Fibroblast of skin of abdomen (primary cell): ENCODE data around the gene BRD8.

Experiments used
- DNase-seq: peaks from one replicate; pipeline ENCODE4 v3.0.0-alpha.2; 2013

BRD8 gene

GRCh38 chr5:138096363-138096762 lies 82.1 kb downstream of the BRD8 start:
- DNase-seq = no peak

DNA sequence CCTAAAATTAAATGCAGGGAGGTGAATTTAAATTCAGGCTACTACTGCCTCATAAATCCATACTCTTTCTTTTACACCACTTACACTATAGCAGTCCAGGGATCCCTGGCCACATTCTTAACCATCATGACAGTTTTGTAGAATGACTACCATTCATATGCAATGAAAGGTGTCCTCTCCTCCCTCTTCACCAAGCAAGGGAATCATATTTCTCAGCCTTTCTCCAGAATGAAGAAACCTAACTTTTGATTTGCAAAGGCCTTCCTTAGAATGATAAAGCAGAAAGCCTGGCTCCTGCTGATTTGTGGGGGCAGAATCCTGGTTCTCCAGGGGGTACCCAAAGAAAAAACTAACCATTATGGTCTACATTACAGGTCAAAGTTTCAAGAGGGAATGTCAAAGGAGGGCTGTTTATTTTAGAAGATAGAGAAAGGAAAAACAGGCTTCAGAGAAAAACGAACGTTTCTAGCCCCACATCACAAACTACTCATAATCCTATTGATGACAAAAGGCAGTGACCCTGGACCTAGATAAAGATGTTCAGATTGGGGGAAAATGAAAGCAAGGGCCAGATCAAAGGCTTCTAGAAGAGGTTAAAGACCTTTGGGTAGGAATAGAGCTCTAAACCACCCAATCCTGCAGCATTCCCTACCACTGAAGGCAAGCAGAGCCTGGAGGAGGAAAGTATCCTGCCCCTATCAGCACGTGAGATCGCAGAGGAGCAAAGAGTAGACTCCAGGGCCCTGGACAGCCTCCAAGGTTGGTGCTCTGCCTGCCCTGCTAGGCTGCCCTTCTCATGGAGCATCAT lies 83.1 kb downstream of the BRD8 start:
- DNase-seq = no peak

DNA sequence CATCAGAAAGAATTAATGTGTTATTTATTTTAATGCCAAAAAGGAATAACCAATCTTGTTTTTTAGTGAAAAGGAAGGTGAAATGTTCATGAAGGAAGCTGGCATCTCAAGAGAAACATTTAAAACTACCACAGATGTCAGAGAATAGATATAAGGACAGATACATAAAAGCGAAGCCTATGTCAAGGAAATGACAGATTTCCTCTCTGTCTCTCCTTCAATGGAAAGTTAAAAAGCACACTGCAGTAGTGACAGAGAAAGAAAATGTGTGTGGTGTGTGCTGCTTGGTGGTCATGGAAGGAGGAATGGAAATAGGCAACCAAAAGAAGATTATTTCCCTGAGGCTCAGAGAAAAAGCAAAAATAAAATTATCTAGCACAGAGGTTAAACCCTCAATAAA lies 85.4 kb downstream of the BRD8 start:
- no peak for DNase-seq

DNA sequence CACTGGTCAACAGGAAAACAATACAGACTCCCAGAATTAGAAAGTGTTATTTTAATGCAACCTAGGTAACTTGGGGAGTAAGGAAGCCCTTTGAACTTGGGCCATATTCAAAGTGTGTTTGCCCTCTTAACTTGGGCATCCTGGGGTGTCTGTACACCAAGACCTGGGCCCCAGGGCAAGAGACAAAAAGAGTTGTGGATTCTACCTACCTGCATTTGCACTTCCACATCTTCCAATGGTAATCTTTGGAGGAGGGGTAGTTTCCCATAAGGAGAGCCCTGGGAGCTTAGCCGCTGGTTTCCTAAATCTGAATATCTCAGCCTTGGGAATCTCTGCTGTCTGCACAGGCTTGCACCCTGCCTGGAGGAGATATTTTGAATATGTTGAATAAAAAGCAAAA lies 86.1 kb downstream of the BRD8 start:
- DNase-seq = no peak

GRCh38 chr5:138091685-138092084 lies 86.7 kb downstream of the BRD8 start:
- no peak for DNase-seq
